GM12872 (cell line): ENCODE measurements around the gene DVL2.

Experiments
- TF ChIP-seq, protein P1 (sequence below): IDR thresholded peaks from 3 replicates; pipeline ENCODE4 v1.5.1; 2011; ENCODE audit warnings: low read depth, mild to moderate bottlenecking, low read length, moderate library complexity; ENCODE audit not compliant: insufficient read depth

The DVL2 gene

DNA sequence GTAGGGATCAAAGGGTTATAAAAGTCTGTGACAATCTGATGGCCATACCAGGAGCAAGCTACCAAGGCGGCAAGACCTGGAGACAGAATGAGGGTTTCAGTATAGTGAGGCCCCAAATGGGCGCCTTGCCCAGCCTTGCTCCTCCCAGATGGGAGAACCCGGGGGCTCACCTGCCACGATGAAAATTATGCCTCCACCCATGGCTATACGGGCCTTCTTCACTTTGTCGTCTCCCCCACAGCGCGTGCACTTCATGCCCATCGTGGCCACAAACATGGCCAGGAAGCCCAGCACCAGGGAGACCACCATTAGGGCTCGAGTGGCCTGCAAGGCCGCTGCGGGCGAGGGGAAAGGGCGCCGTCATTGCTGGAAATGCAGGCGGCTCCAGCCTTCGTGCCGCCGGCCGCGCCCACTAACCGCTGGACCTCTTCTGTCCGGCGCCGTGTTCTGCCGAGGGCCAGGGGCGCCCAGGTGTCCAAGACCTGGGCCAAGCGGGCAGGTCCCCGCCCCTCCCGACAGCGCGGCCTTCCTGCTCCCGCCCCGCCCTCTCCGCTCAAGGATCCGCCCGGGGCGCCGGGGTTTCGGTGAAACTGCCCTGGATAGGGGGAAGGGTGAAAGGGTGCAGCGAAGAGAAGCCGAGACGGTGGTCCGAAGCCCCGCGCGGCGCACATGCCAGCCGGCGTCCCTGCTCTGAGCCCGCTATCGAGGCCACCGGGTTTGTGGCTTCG is 26.5 kb upstream of the DVL2 start:
- TF ChIP-seq, protein P1, sequence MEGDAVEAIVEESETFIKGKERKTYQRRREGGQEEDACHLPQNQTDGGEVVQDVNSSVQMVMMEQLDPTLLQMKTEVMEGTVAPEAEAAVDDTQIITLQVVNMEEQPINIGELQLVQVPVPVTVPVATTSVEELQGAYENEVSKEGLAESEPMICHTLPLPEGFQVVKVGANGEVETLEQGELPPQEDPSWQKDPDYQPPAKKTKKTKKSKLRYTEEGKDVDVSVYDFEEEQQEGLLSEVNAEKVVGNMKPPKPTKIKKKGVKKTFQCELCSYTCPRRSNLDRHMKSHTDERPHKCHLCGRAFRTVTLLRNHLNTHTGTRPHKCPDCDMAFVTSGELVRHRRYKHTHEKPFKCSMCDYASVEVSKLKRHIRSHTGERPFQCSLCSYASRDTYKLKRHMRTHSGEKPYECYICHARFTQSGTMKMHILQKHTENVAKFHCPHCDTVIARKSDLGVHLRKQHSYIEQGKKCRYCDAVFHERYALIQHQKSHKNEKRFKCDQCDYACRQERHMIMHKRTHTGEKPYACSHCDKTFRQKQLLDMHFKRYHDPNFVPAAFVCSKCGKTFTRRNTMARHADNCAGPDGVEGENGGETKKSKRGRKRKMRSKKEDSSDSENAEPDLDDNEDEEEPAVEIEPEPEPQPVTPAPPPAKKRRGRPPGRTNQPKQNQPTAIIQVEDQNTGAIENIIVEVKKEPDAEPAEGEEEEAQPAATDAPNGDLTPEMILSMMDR = no peak

DNA sequence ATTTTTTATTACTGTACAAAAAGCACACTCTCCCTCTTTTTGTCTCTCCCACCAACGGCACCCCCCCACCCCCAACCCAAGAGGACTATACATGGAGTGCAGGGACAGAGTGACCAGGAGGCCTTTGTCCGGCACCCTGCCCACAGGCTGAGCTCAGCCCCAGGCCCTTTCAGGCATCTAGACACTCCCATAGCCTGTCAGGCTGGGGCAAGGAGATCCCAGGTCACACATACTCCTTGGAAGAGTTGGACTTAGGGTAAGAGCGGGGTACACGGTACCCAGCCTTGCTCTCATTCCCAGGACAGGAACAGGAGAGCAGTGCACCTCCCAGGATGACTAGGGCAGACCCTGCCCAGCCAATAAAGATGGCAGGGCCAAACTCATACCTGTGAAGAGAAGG is 25.8 kb upstream of the DVL2 start:
- TF ChIP-seq, protein P1 = no peak

DNA sequence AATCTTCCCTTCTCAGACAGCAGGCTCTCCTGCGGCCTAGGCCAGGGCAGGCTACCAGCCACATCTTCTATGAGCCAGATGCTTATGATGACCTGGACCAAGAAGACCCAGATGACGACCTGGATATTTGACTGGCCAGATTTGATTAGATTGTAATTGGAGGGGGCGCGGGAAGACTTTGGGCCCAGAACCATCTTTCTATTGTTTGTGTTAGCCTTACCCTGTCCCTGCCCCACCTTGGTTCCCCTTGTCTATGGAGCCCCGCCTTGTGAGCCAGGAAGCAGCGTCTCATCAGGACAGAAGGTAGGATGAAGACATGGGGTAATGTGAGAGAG is 25.2 kb upstream of the DVL2 start:
- TF ChIP-seq, protein P1 = no peak

DNA sequence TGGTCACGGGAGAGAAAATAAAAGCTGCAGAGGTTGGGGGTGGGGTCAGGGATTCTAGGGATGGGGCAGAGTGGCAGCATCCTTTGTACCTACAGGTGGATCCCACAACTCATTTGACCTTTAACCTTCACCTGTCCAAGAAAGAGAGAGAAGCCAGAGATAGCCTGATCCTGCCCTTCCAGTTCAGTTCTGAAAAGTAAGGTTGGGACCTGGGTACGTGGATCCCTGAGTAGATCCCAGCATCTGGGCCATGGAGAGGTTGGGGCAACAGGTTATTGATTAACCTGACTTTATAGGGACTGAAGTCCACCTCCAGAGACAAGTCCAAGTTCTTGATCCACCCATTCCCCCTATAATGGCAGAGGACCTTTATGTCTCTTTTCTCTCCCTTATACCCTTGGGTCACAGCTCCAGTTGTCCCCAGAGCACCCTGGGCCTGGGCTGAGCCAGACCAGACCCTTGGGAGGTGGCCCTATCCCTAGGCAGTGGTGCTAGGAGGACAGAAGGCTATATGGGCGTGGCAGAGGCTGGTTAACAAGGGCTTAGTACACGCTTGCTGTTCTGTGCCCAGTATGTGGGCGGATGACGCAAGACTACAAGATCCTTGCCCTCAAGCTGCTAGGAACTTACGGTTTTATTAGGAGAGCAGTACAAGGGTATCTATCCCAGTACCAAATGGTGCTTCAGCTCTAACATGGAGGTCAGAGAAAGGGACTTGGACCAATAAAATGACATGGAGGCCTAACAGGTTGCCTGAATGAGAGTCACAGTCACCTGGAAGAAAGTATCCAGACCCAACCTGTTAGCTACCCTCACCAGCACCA is 24.6 kb upstream of the DVL2 start:
- TF ChIP-seq, protein P1 = no peak

GRCh38 chr17:7256766-7257456 is 22.6 kb upstream of the DVL2 start:
- TF ChIP-seq, protein P1 = no peak

- TF ChIP-seq, protein P1 = no peak
Observed at GRCh38 chr17:7254511-7254910, 20.2 kb upstream of the DVL2 start.

DNA sequence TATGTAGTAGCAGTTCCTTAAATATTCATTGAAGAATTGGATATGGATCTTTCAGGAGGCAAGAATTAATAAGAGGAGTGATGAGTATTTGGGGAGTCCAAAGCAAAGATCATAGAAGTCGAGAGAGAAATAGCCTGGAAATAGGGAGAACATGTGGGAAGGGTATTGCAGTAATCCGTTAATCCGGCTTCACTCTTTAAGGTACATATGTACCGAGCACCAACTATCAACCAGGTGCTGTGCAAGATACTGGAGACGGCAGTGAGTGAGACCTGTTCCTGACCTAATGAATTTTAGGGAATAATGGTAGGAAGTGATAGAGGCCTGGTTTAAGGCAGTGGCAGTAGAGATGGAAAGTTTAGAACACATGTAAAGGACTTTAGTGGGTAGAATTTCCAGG is 18.8 kb upstream of the DVL2 start:
- TF ChIP-seq, protein P1 = no peak
